OCI-LY3 (cell line): ENCODE measurements around the gene STAM2.
A peak's percentile ranks its signal among the peaks of the same experiment; 100 is the strongest.

Experiments used
- H2AFZ ChIP-seq: fragments of 200-600, 300-600 bp; shearing (Covaris generic); 2 replicates; pipeline ENCODE4 v1.6.0; 2014; ENCODE audit warnings: antibody characterized with exemption, low read depth, low read length
- H3K27ac ChIP-seq: fragments of 200-600, 300-600 bp; sonication (generic); 2 replicates; pipeline ENCODE4 v1.5.1; 2014; ENCODE audit warnings: mild to moderate bottlenecking, low read length, moderate library complexity, mixed read lengths
- H3K27me3 ChIP-seq: fragments of 200-600, 300-600 bp; sonication (generic); 2 replicates; pipeline ENCODE4 v1.6.1; 2014; ENCODE audit warnings: low read depth, low read length, mixed read lengths
- H3K36me3 ChIP-seq: fragments of 200-600, 300-600 bp; sonication (generic); replicated peaks from 2 replicates; pipeline ENCODE3; 2014; ENCODE audit warnings: low read depth, low read length, mixed read lengths
- H3K4me1 ChIP-seq: fragments of 300-600, 200-600 bp; sonication (generic); 2 replicates; pipeline ENCODE4 v1.6.1; 2014; ENCODE audit warnings: low read length, mixed read lengths
- H3K4me2 ChIP-seq: fragments of 200-600, 300-600 bp; sonication (generic); 2 replicates; pipeline ENCODE4 v1.6.1; 2014; ENCODE audit warnings: low read length, mixed read lengths
- H3K4me3 ChIP-seq: fragments of 300-600, 200-600 bp; sonication (generic); 2 replicates; pipeline ENCODE4 v1.5.1; 2014; ENCODE audit warnings: antibody characterized with exemption, mild to moderate bottlenecking, low read length, moderate library complexity
- H3K79me2 ChIP-seq: fragments of 300-600, 200-600 bp; shearing (Covaris generic); 2 replicates; pipeline ENCODE4 v1.6.1; 2014; ENCODE audit warnings: mild to moderate bottlenecking, low read length, mixed read lengths
- H3K9ac ChIP-seq: fragments of 300-600, 200-600 bp; shearing (Covaris generic); 2 replicates; pipeline ENCODE4 v1.6.0; 2014; ENCODE audit warnings: mild to moderate bottlenecking, low read length, moderate library complexity
- H3K9me3 ChIP-seq: fragments of 200-600, 300-600 bp; shearing (Covaris generic); 2 replicates; pipeline ENCODE4 v1.6.1; 2014; ENCODE audit warnings: low read length, mixed read lengths; ENCODE audit not compliant: insufficient read depth
- H4K20me1 ChIP-seq: fragments of 200-600, 300-600 bp; sonication (generic); 2 replicates; pipeline ENCODE4 v1.6.1; 2016; ENCODE audit warnings: low read length, mixed read lengths; ENCODE audit not compliant: insufficient read depth
- CTCF ChIP-seq: fragments of 200-600, 300-600 bp; sonication (generic); IDR thresholded peaks from 2 replicates; pipeline ENCODE4 v1.5.1; 2014; ENCODE audit warnings: antibody characterized with exemption, low read length, low read depth
- EZH2phosphoT487 ChIP-seq: fragments of 200-600 bp; shearing (Covaris generic); IDR thresholded peaks from 2 replicates; pipeline ENCODE4 v1.6.1; 2018; ENCODE audit warnings: antibody characterized with exemption, mixed run types, low read depth

The STAM2 gene

GRCh38 chr2:152098496-152099366 is 76.8 kb downstream of the STAM2 start, which contains the start of gene CACNB4:
Gene CACNB4 (minus strand): TSS chr2:152099044.
- Histone ChIP-seq H3K27me3 (peaks cover 17% of the 10 kb centered on the region), H2AFZ (peak within 1 kb of the TSS; percentile 52; the same call in 1 of the 2 replicates), H3K79me2 (no peaks in the 10 kb centered on the region), H3K27ac (no peak within 1 kb of the TSS), H4K20me1 (no peaks in the 10 kb centered on the region), H3K4me2 (peak within 1 kb of the TSS; percentile 72), H3K36me3 (no peaks in the 10 kb centered on the region), H3K4me1 (peaks cover 9% of the 10 kb centered on the region), H3K9ac (peak within 1 kb of the TSS; percentile 39; the same call in 1 of the 2 replicates), H3K4me3 (peak within 1 kb of the TSS; percentile 83), H3K9me3 (no peaks in the 10 kb centered on the region)
- TF ChIP-seq CTCF (no peak), EZH2phosphoT487 (no peak)

GRCh38 chr2:152097801-152098495 is 77.6 kb downstream of the STAM2 start:
- Histone ChIP-seq H3K4me2 (no peak overlapping the region), H3K27me3 (peaks cover 17% of the 10 kb centered on the region), H3K4me3 (no peak overlapping the region), H3K4me1 (peaks cover 9% of the 10 kb centered on the region), H3K36me3 (no peaks in the 10 kb centered on the region), H3K79me2 (no peaks in the 10 kb centered on the region), H3K9me3 (no peaks in the 10 kb centered on the region), H3K9ac (no peak overlapping the region), H2AFZ (no peak overlapping the region), H3K27ac (no peak overlapping the region), H4K20me1 (no peaks in the 10 kb centered on the region)
- no peak for TF ChIP-seq CTCF
- no peak for TF ChIP-seq EZH2phosphoT487

GRCh38 chr2:152097290-152097800 is 78.2 kb downstream of the STAM2 start:
- H3K4me3 ChIP-seq, result no peak overlapping the region
- TF ChIP-seq EZH2phosphoT487, result no peak
- no peak for TF ChIP-seq CTCF
- H2AFZ ChIP-seq, result no peak overlapping the region
- H3K27me3 ChIP-seq, result peaks cover 17% of the 10 kb centered on the region
- no peaks in the 10 kb centered on the region for H4K20me1 ChIP-seq
- no peaks in the 10 kb centered on the region for H3K36me3 ChIP-seq
- no peak overlapping the region for H3K27ac ChIP-seq
- no peak overlapping the region for H3K9ac ChIP-seq
- H3K4me2 ChIP-seq, result no peak overlapping the region
- no peaks in the 10 kb centered on the region for H3K9me3 ChIP-seq
- no peaks in the 10 kb centered on the region for H3K79me2 ChIP-seq
- peaks cover 9% of the 10 kb centered on the region for H3K4me1 ChIP-seq

- no peaks in the 10 kb centered on the region for H3K9me3 ChIP-seq
- H3K4me3 ChIP-seq, result no peak overlapping the region
- no peaks in the 10 kb centered on the region for H3K79me2 ChIP-seq
- no peak overlapping the region for H3K9ac ChIP-seq
- no peak overlapping the region for H2AFZ ChIP-seq
- no peak overlapping the region for H3K27ac ChIP-seq
- H3K4me2 ChIP-seq, result no peak overlapping the region
- H3K4me1 ChIP-seq, result peaks cover 9% of the 10 kb centered on the region
- no peaks in the 10 kb centered on the region for H3K36me3 ChIP-seq
- TF ChIP-seq EZH2phosphoT487 (no peak), CTCF (no peak)
- peaks cover 11% of the 10 kb centered on the region for H3K27me3 ChIP-seq
- no peaks in the 10 kb centered on the region for H4K20me1 ChIP-seq
These were observed 80.4 kb downstream of the STAM2 start for GRCh38 chr2:152095146-152095545.
